Activated CD8-positive, alpha-beta memory T cell treated with anti-CD3 and anti-CD28 coated beads for 36 hours (primary cell): ENCODE data around the gene TNFAIP8L1. TPM values are rescaled to one million over a fixed set of nuclear protein-coding genes. Genes with fewer than 3 reads are reported as not detected.
"Not testable (repeated sequence)": the region's sequence is repeated elsewhere in the genome, so short reads cannot be mapped to it uniquely, and the experiment has no call there.

ENCODE experiments used
- CTCF ChIA-PET: fragments of 350-600 bp; sonication (Branson Sonifier 250); formaldehyde crosslinking; loops from one replicate; lab custom pipeline; 2021; ENCODE audit warnings: antibody characterized with exemption; lab: Charles Lee
- POLR2A ChIA-PET: fragments of 350-600 bp; sonication (Branson Sonifier 250); formaldehyde crosslinking; loops from one replicate; lab custom pipeline; 2021; ENCODE audit warnings: antibody characterized with exemption; lab: Charles Lee
- total RNA-seq, 2 experiments: library from RNA; stranded (reverse); gene quantifications; one replicate each; pipeline ENCODE4 v1.2.3, GENCODE V29; 2021

Gene TNFAIP8L1
- 10 to 100 TPM in 1 of 2 experiments, 1 to 10 TPM in 1; 9.4 to 10.0 TPM for total RNA-seq

DNA sequence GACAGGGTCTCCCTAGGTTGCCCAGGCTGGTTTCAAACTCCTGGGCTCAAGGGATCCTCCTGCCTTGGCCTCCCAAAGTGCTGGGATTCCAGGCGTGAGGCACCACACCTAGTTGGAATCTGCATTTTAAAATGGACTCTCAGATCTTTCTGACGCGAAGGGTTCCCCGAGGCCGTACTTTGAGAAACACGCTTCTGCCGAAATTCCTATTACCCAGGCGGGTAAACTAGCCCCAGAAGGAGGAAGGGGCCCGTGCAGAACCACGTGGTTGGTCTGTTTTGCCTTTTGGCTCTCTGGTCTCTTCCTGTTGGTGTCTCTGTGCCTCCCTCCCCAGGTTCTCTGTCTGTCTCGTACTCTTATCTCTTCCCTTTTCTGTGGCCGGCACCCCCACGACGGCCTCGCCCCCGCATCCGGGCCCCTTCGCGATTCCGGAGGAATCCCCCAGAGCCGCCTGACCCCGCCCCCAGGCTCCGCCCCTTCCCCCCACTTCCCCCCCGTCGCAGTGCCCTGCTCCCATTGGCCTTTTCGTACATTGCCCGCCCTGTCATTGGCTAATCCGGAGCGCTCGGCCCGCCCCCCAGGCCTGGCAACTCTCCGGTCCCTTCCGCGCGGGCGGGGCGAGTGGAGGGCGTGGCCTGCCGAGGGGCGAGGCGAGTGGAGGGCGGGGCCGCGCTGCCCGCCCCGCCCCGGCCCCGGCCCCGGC is at the start of gene TNFAIP8L1:
Gene TNFAIP8L1 (plus strand): TSS at position 689 of the 703 bp plus-strand sequence. CDS start 12,354 bp downstream, outside the sequence.
- ChIA-PET CTCF (interaction anchor here (3.3 kb wide), 1 partner anchor 70 kb away, joined by 44 read pairs; no protein-coding TSS in a partner anchor), POLR2A (no interaction called here)

DNA sequence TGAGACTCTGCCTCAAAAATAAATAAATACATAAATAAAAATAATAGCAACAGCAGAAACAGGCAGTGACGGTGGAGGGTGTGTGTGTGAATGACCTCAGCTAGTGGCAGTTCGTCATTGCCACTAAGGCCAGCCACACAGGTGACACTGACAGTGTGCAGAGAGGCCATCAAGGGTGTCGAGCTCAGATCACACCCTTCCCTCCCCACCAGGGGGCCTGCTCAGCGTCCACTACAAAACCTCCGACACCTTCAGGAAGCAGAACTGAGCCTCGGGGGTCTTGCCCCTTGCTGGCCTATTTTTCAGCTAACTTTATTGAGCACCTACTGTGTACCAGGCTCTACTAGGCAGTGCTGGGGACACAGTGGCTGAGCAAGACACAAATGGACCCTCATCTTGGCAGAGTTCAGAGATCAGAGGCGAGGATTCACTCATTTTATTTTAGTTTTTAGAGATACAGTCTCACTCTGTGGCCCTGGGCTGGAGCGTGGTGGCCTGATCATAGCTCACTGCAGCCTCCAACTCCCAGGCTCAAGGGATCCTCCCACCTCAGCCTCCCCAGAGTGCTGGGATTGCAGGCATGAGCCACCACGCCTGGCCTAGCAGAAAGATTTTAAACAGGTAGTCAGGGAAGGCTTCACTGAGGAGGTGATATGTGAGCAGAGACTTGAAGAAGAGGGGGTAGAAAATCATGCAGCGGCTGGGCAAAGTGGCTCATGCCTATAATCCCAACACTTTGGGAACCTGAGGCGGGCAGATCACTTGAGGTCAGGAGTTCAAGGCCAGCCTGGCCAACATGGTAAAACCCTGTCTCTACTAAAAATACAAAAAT is 49.5 kb upstream of the TNFAIP8L1 start:
- POLR2A ChIA-PET: interaction anchor here (0.6 kb wide), 1 partner anchor 1672 kb away, joined by 3 read pairs; no protein-coding TSS in a partner anchor
- CTCF ChIA-PET: interaction anchor here (0.6 to 1.4 kb wide), 2 partner anchors 45 to 46 kb away, joined by 3 to 4 read pairs; no protein-coding TSS in a partner anchor

DNA sequence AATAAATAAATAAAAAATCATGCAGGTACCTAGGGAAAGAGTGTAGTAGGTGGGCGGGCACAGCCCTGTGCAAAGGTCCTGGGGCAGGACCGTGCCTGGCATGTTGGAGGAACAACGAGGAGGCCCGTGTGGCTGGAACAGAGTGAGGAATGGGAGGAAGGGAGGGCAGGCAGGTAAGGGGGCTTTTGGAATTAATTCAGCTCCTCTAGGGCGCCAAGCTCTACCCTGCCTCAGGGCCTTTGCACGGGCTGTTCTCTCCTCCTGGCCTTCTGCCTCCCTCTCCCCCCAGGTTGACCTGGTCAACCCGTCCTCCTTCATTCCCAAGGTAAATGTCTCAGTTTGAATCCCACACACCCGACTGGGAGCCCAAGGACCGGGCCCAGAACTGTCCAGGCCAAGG is 48.8 kb upstream of the TNFAIP8L1 start:
- ChIA-PET POLR2A (no interaction called here), CTCF (interaction anchor here (0.6 to 1.4 kb wide), 2 partner anchors 44 to 46 kb away, joined by 3 to 4 read pairs; no protein-coding TSS in a partner anchor)

DNA sequence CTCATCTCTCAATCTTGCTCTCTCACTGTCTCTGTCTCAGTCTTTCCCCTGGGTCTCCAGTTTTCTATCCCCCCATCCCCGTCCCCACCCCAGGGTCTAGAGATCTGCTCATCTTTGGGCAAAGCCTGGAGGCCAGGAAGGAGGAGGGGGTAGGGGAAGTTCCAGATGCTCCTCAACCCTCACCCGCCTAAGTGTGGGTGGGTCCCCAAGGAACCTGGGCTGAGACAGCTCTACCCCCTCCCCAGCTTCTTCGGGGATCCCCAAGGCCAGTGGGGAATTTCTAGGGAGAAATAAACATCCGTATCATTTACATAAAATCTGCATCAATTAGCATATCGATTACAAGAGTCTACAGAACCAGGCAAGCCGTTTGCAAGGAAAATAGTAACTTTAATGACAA is 48.0 kb upstream of the TNFAIP8L1 start:
- CTCF ChIA-PET: no interaction called here

GRCh38 chr19:4592445-4592844 is 46.9 kb upstream of the TNFAIP8L1 start:
- POLR2A ChIA-PET: no interaction called here
- CTCF ChIA-PET: interaction anchor here (0.7 to 1.1 kb wide), 4 partner anchors 44 to 75 kb away, joined by 3 to 5 read pairs (median 3); no protein-coding TSS in a partner anchor

More for the DNA sequence above, 48.0 kb upstream of the TNFAIP8L1 start:
- POLR2A ChIA-PET: interaction anchor here (0.5 kb wide), 1 partner anchor 55 kb away, joined by 3 read pairs; no protein-coding TSS in a partner anchor

GRCh38 chr19:4593409-4593851 is 45.9 kb upstream of the TNFAIP8L1 start:
- POLR2A ChIA-PET: no interaction called here
- CTCF ChIA-PET: interaction anchor here (0.7 to 0.9 kb wide), 2 partner anchors 22 to 1807 kb away, joined by 3 read pairs; no protein-coding TSS in a partner anchor

- ChIA-PET POLR2A (interaction anchor here (0.6 kb wide), 1 partner anchor 273 kb away, joined by 5 read pairs; the partner anchor contains the start of gene PLIN3), CTCF (interaction anchor here (0.9 kb wide), 1 partner anchor 23 kb away, joined by 3 read pairs; no protein-coding TSS in a partner anchor)
Observed at GRCh38 chr19:4594201-4594600, 45.1 kb upstream of the TNFAIP8L1 start.

- CTCF ChIA-PET: not testable (repeated sequence)
- POLR2A ChIA-PET: interaction anchor here (0.6 kb wide), 1 partner anchor 272 kb away, joined by 5 read pairs; the partner anchor contains the start of gene PLIN3
Observed at GRCh38 chr19:4595158-4595557, 44.2 kb upstream of the TNFAIP8L1 start.

- CTCF ChIA-PET: interaction anchor here (0.6 to 1.2 kb wide), 4 partner anchors 33 to 552 kb away, joined by 3 to 4 read pairs (median 3); no protein-coding TSS in a partner anchor
- POLR2A ChIA-PET: no interaction called here
Observed at GRCh38 chr19:4596033-4596904, 43.0 kb upstream of the TNFAIP8L1 start.

DNA sequence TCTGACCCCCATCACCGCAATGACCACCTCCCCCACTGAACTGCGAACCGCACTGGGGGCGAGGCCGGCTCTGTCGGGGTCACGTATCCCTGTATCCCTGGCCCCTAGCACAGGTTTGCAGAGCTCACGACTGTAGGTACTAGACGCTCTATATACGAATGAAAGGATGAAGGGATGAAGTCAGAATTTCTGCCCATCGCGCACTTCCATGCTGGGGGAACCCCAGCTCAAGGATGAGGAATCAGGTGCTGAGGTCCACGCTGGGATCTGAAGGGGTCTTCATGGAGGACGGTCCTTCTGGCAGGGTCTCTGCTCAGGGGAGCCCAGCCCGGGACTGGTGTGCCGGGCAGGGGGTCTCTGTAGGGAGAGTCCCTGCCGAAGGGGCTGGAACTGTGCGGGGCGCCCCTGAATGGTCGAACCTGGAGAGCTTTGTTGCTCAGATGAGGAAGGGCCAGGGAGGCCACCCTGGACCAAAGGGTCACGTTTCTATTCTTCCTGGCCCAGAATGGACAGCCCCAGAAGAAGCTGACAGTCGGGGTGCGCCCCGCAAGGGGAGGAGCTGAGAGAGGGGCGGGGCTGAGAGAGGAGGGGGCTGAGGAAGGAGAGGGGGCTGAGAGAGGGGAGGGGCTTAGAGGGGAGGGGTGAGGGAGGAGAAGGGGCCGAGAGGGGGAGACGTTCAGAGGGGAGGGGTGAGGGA is 41.9 kb upstream of the TNFAIP8L1 start:
- ChIA-PET CTCF (interaction anchor here (0.9 to 1.2 kb wide), 5 partner anchors 10 to 72 kb away, joined by 3 to 4 read pairs (median 3); no protein-coding TSS in a partner anchor), POLR2A (no interaction called here)

GRCh38 chr19:4597975-4598671 is 41.2 kb upstream of the TNFAIP8L1 start:
- POLR2A ChIA-PET: no interaction called here
- CTCF ChIA-PET: interaction anchor here (1.1 kb wide), 2 partner anchors 9 to 13 kb away, joined by 3 read pairs; no protein-coding TSS in a partner anchor

DNA sequence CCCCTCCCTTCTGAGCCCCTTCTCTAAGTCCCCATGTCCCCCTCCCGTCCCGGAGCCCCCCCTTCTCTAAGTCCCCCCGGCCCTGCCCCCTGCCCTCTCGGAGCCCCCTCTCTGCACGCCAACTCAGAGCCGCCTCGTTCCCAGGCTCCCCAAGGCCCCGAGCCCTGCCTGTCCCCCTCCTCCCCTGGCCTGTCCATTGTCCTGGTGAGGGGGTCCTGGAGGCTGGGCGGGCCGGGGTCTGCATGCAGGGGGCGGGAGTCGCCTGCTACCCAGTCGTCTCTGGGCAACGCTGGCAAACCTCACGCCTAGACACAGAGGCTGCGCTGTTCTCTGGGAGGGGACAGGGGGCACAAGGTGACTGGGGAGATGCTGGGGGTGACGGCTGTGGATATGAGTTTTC is 40.6 kb upstream of the TNFAIP8L1 start:
- ChIA-PET POLR2A (no interaction called here), CTCF (interaction anchor here (0.5 to 1.1 kb wide), 2 partner anchors 14 to 975 kb away, joined by 3 to 4 read pairs; no protein-coding TSS in a partner anchor)

- ChIA-PET POLR2A (no interaction called here), CTCF (no interaction called here)
Observed at GRCh38 chr19:4600082-4600481, 39.2 kb upstream of the TNFAIP8L1 start.

GRCh38 chr19:4600893-4601292 is 38.4 kb upstream of the TNFAIP8L1 start:
- ChIA-PET CTCF (no interaction called here), POLR2A (no interaction called here)

DNA sequence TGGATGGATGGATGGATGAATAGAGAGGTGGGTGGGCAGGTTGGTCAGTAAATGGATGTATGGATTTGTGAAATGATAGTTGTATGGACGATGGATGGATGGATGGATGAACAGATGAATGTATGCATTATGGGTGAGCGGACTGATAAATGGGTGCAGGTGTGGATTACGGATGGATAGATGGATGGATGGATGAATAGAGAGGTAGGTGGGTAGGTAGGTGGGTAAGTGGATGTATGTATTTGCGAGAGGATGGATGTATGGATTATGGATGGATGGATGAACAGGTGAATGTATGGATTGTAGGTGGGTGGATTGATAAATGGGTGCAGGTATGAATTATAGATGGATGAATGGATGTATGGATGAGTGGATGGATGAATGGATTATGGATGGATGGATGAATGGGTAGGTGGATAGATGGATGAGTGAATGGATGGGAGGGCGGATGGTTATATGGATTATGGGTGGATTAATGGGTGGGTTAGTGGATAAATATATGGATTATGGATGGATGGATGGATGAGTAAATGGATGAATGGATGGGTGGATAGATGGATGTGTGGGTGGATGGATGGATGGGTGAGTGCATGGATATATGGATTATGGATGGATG is 37.0 kb upstream of the TNFAIP8L1 start:
- POLR2A ChIA-PET: no interaction called here
- CTCF ChIA-PET: no interaction called here

DNA sequence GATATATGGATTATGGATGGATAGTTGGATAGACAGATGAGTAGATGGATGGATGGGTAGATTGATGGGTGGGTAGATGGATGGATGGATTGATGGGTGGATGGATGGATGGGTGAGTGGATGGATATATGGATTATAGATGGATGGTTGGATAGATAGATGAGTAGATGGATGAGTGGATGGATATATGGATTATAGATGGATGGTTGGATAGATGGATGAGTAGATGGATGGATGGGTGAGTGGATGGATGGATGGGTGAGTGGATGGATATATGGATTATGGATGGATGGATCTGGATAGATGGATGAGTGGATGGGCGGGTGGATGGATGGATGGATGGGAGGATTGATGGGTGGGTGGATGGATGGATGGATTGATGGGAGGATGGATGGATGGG is 36.4 kb upstream of the TNFAIP8L1 start:
- POLR2A ChIA-PET: no interaction called here
- CTCF ChIA-PET: no interaction called here

DNA sequence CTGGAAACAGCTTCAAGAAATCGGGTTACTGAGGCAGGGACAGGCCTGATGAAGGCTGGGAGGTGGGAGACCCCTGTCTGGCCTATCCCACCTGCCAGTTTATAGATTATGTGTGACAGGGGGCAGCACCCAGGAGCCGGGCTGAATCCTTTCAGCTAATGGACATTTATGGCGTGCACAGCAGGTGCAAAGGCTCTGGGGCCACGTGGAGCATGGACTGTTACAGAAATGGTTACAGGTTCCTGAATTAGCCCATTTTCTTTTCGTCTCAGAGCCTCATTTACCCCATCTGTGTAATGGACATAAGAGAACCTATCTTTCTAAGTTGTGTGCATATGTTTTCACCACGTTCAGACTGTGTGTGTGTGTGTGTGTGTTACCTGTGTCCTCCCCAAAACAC is 34.4 kb upstream of the TNFAIP8L1 start:
- CTCF ChIA-PET: no interaction called here
- POLR2A ChIA-PET: no interaction called here
